Measurements from ENCODE around the gene FGFRL1.

FGFRL1 gene

DNA sequence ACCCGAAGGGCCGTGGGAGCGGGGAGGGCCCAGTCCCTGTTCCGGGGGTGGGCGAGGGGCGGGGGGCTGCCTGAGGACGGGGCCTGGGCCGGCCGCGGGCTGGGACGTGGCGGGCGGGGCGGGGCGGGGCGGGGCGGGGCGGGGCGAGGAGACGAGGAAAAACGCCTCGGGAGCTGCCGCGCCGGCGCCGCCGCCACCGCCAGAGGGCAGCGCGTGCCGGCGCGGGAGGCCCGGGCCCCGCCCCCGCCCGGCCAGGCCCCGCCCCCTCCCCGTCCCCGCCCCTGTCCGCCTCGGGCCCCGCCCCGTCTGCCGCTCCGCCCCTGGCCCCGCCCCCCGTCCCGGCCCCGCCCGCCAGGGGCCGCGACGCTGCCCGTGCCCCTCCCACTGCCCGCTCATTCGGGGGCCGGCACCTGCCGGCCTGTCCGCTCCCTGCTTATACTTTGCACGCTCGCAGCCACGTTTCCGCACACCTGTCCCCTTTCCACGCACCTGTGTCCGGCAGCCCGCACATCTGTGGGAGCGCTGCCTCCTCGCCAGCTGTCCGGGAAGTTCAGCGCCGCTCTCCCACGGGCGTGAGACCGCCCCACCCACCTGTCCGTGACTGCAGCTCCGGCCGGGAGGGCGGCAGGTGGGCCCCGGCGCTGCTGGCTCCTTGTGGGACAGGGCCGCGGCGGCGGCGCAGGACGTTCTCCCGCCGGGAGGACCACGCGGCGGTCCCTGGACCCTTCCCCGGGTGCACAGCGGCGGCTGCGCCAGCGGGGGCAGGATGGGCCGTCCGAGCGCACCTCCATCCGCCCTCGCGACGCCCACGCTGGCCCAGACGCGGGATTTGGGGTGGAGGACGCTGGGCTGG is 1.7 kb upstream of the FGFRL1 start:
- TF ChIP-seq, protein P1, sequence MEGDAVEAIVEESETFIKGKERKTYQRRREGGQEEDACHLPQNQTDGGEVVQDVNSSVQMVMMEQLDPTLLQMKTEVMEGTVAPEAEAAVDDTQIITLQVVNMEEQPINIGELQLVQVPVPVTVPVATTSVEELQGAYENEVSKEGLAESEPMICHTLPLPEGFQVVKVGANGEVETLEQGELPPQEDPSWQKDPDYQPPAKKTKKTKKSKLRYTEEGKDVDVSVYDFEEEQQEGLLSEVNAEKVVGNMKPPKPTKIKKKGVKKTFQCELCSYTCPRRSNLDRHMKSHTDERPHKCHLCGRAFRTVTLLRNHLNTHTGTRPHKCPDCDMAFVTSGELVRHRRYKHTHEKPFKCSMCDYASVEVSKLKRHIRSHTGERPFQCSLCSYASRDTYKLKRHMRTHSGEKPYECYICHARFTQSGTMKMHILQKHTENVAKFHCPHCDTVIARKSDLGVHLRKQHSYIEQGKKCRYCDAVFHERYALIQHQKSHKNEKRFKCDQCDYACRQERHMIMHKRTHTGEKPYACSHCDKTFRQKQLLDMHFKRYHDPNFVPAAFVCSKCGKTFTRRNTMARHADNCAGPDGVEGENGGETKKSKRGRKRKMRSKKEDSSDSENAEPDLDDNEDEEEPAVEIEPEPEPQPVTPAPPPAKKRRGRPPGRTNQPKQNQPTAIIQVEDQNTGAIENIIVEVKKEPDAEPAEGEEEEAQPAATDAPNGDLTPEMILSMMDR (IDR thresholded peaks at IDR 0.05; ENCODE audit: borderline replicate concordance, insufficient read depth, low read depth, low read length), result peak; percentile 13; the same call in 1 of the 2 replicates
- peak overlapping the region; percentile 51 for H3K4me3 ChIP-seq (ENCODE audit: low read depth, low read length)

DNA sequence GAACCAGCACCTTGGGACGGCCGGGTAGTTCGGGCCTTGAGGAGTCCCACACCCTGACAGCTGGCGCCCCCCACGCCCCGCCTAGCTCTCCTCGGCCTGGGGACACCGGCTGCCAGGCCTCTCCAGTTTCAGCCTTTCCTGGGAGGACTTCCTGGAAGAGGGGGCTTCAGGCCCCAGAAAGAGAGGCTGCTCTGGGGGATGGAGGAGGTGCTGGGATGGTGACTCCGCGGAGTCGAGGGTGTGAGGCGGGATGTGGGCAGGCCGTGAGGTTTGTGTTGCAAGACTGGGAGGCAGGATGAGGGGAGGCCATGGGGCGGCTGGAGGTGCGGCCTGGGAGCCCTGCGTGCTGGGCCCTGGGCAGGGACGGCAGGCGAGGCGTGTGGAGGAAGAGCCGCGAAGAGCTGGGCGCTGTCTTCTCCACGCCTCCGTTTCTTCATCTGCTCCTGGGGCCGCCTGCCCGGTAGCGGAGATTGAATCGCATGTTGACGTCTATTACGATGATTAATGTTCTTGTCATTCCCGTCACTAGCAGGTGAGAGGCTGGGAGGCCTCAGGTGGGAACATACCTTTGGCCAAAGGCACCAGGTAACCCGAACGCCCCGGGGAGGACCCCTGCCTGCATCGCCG is 918 bp upstream of the FGFRL1 start:
- TF ChIP-seq, protein P1 (IDR thresholded peaks at IDR 0.05; ENCODE audit: borderline replicate concordance, insufficient read depth, low read depth, low read length), result no peak
- H3K4me3 ChIP-seq (ENCODE audit: low read depth, low read length), result no peak overlapping the region

DNA sequence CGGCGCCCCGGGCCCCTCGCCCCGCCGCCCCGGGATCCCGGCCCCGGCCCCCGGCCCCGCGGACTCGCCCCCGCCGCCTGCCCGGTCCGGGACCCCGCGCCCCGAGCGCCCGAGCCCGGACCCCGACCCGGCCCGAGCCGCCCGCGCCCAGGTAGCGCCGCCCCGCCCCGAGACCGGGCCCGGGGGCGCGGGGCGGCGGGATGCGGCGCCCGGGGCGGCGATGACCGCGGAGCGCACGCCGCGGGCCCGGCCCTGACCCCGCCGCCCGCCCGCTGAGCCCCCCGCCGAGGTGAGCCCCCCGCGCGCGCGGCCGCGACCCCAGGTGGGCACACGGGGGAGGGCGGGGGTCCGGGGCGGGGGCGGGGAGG is 224 bp downstream of the FGFRL1 start:
- H3K4me3 ChIP-seq (ENCODE audit: low read depth, low read length), result no peak overlapping the region

DNA sequence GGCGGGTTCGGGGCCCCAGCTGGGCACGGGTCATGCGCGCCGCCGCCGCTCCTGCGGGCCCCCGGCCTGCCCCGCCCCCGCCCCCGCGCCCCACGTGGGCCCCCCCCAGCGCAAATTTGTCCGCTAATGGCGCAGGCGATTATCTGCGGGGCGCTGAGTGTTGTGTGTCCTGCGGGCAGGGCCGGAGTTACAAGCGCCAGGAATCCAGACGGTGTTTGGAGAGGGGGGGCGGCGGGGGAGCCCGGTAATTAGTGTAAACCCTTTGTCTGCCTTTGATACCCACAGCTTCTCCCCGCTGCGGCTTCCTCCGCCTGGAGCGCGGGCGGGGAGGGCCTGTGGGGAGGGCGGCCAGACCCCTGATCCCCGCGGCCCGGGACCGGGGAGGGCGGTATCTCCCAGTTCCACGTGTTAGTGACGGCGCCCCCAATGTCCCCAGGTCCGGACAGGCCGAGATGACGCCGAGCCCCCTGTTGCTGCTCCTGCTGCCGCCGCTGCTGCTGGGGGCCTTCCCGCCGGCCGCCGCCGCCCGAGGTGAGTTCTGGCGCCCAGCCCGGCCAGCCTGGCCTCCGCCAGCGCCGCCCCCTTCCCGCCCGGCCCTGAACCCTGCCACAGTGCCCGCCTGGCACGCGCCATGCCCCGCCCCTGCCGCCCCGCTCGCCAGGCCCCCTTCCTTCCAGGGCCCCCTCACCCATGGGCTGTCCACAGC is 761 bp downstream of the FGFRL1 start:
- H3K4me3 ChIP-seq (ENCODE audit: low read depth, low read length), result peak overlapping the region; percentile 6
- TF ChIP-seq, protein P1 (IDR thresholded peaks at IDR 0.05; ENCODE audit: borderline replicate concordance, insufficient read depth, low read depth, low read length), result no peak

More for the DNA sequence above, 224 bp downstream of the FGFRL1 start:
- TF ChIP-seq, protein P1 (IDR thresholded peaks at IDR 0.05; ENCODE audit: borderline replicate concordance, insufficient read depth, low read depth, low read length), result no peak

DNA sequence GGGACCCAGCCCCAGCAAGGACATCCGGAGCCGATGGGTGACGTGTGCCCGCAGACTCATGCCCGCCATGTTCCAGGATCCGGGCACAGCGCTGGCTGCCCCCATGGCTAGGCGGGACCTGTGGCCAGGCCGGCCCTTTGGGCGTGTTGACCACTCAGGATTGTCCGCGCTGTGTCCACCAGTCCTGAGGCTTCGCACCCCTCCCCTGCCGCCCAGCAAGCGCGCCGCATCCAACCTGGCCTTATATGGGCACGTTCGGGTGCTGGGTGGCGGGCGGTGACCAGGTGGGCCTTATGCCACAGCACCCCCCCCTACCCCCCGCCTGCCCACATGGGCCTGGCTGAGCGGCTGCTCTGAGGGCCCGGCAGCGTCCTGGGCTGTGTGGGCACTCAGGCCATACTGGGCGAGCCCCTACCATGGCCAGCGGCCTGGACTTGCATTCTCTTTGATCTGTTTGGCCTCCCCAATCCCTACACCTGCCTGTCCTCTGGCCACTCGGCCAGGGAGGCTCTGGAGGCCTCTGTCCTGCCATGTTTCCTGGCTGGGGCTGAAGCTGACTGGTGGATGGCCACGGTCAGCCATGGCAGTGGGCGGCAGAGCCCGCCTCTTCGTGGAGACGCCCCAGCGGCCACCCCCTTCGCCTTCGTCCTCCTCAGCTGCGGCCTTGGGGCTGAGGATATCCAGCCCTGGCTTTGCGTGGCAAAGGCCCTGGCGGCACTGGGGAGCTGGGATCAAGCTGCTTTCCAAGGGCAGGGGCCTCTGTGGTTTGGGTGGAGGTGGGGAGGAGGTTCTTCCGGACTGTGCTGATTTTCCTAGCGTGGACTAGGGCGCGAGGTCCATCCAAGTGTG is 2.0 kb downstream of the FGFRL1 start:
- TF ChIP-seq, protein P1 (IDR thresholded peaks at IDR 0.05; ENCODE audit: borderline replicate concordance, insufficient read depth, low read depth, low read length), result no peak
- no peak overlapping the region for H3K4me3 ChIP-seq (ENCODE audit: low read depth, low read length)

DNA sequence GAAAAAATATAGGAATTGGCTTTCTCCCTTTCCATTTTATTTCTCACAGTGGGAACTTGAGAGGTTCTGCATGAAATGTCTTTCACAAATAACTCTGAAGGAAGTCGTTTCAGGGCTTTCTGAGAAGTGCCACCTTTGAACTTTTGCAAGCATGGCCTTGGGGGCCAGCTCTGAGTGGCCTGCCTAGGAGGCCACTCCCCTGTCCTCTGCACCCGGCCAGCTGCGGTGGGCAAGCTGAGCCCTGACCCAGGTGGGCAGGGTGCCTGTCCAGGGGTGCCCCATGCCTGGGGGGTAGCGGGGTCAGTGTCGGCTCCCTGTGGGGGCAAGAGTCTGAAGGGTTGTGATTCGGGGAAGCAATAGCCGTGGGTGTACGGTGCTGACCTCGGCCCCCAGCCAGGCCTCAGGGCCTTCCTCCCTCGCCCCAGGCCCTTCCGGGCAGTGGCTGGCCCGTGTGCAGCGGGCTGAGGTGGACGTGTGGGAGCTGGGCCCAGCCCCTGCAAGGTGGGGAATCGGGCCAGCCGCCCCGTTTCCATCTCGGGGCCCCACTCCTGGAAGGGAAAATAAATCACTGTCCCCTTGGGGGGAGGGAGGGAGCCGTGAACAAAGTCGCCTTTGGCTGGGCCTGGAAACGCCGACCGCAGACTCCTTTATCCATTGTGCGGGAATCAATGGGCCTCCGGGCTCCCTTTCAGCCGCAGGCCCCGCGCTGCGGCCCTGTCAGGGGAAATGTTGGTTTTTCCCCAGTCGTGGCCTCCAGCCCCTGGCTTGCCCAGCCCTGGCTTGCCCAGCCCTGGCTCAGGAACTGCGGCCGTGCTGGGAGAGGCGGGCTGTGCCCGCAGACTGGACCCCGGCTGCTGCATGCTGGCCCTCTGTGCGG is 3.1 kb downstream of the FGFRL1 start:
- TF ChIP-seq, protein P1 (IDR thresholded peaks at IDR 0.05; ENCODE audit: borderline replicate concordance, insufficient read depth, low read depth, low read length), result no peak

More for the DNA sequence above, 3.1 kb downstream of the FGFRL1 start:
- no peak overlapping the region for H3K4me3 ChIP-seq (ENCODE audit: low read depth, low read length)

All from GM12875 (cell line).